Measurements from ENCODE around the gene CDC42BPB. TPM values are rescaled to one million over a fixed set of nuclear protein-coding genes. Genes with fewer than 3 reads are reported as not detected.

CDC42BPB gene
- total RNA-seq, 1 donor from 2014 or later, result 55.0 TPM

DNA sequence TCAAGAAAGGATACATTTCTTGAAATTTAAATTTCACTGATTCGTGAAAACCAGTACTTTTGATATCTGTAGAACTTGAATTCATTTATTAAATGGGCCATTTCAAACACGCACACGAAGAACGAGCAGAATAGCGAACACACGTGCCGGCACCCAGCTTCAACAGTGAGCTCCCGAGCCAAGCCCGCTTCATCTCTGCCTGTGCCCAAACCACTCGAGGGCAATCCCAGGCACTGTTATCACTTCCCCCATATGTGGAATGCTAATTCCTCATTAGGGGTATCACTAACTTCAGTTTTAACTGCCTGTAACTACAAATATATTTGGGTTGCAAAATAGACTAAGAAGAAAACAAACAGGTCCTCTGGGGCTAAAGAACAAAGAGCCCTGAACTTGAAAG lies 86.9 kb downstream of the CDC42BPB start:
- Histone ChIP-seq H3K27me3 (ENCODE audit: control insufficient read depth, insufficient read depth, low read length) (no peaks in the 10 kb centered on the region), H3K36me3 (ENCODE audit: control insufficient read depth, insufficient read depth, low read length) (peaks cover 45% of the 10 kb centered on the region), H3K4me3 (ENCODE audit: low read depth, low read length) (no peak overlapping the region)
- DNase-seq (ENCODE audit: low read depth) (no peak), FAIRE-seq (no peak)
- TF ChIP-seq CTCF (IDR thresholded peaks at IDR 0.05; ENCODE audit: insufficient read depth, low read length, severe bottlenecking), result no peak

DNA sequence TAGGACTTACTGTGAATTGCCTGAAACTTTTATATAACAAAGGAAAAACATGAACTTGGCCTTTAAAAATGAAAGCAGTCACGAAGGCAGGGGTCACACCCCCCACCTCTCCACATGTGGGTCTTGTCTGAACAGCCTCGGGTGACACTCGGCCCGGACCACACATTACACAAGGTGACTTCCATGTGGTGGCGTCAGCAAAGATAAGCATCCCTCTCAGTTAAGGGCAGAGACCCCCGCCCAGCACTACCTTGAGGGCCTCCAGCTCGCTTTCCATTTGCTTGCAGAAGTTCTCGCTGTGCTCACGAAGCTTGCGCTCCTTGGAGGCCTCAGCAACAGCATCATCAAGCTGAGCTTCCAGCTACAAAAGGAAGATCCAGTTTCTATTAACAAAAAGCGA lies 87.4 kb downstream of the CDC42BPB start:
- no peak for FAIRE-seq
- Histone ChIP-seq H3K36me3 (ENCODE audit: control insufficient read depth, insufficient read depth, low read length) (peaks cover 45% of the 10 kb centered on the region), H3K27me3 (ENCODE audit: control insufficient read depth, insufficient read depth, low read length) (no peaks in the 10 kb centered on the region), H3K4me3 (ENCODE audit: low read depth, low read length) (no peak overlapping the region)
- no peak for DNase-seq (ENCODE audit: low read depth)
- TF ChIP-seq CTCF (IDR thresholded peaks at IDR 0.05; ENCODE audit: insufficient read depth, low read length, severe bottlenecking), result no peak

GRCh38 chr14:102969060-102969791 lies 88.1 kb downstream of the CDC42BPB start:
- Histone ChIP-seq H3K4me3 (ENCODE audit: low read depth, low read length) (no peak overlapping the region), H3K27me3 (ENCODE audit: control insufficient read depth, insufficient read depth, low read length) (no peaks in the 10 kb centered on the region), H3K36me3 (ENCODE audit: control insufficient read depth, insufficient read depth, low read length) (peaks cover 46% of the 10 kb centered on the region)
- DNase-seq (ENCODE audit: low read depth) (no peak), FAIRE-seq (peak; percentile 80)
- TF ChIP-seq CTCF (IDR thresholded peaks at IDR 0.05; ENCODE audit: insufficient read depth, low read length, severe bottlenecking), result no peak

DNA sequence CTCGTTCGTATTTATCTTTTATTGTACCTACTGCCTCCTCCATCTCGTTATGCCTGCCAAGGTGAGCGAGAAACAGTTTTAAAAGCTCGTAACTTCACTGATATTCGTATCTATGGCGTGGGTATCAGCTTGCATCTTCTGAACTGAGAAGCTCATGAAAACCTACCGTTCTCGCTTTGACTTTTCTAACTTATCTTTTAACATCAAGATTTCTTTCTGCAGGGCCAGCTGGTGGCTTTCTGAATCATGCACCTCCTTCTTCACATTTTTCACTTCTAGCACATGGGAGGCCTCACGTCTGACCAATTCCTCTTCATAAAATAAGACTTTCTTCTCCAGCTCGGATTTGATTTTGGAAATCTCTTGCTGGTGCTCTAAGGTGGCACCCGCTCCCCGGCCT lies 89.0 kb downstream of the CDC42BPB start:
- H3K36me3 ChIP-seq (ENCODE audit: control insufficient read depth, insufficient read depth, low read length), result peaks cover 50% of the 10 kb centered on the region
- FAIRE-seq, result no peak

DNA sequence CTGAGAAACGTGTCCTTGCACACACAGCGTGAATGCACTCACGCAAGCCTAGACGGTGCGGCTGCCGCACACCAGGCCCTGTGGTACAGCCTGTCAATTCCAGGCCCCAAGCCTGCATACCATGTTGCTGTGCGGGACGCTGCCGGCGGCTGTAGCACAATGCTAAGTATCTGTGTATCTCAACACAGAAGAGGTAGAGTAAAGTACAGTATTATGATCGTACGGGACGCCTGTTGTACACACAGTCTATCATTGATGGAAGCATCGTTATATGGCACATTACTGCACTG lies 89.9 kb downstream of the CDC42BPB start:
- no peak for TF ChIP-seq CTCF (IDR thresholded peaks at IDR 0.05; ENCODE audit: insufficient read depth, low read length, severe bottlenecking)
- H3K4me3 ChIP-seq (ENCODE audit: low read depth, low read length), result no peak overlapping the region
- peaks cover 48% of the 10 kb centered on the region for H3K36me3 ChIP-seq (ENCODE audit: control insufficient read depth, insufficient read depth, low read length)
- no peak for DNase-seq (ENCODE audit: low read depth)
- FAIRE-seq, result no peak
- no peaks in the 10 kb centered on the region for H3K27me3 ChIP-seq (ENCODE audit: control insufficient read depth, insufficient read depth, low read length)

More for the DNA sequence above, 89.0 kb downstream of the CDC42BPB start:
- no peak for TF ChIP-seq CTCF (IDR thresholded peaks at IDR 0.05; ENCODE audit: insufficient read depth, low read length, severe bottlenecking)
- Histone ChIP-seq H3K4me3 (ENCODE audit: low read depth, low read length) (no peak overlapping the region), H3K27me3 (ENCODE audit: control insufficient read depth, insufficient read depth, low read length) (no peaks in the 10 kb centered on the region)
- DNase-seq (ENCODE audit: low read depth), result no peak

Measured in bronchial epithelial cell (primary cell).